Endothelial cell of umbilical vein (primary cell): ENCODE results near the gene MED25. TPM values are rescaled to one million over a fixed set of nuclear protein-coding genes. Genes with fewer than 3 reads are reported as not detected.

Experiments
- BruUV-seq: library from RNA; stranded (reverse); fragments of 400-500 nt; replicated peaks from 2 replicates; lab custom pipeline; 2021; lab: Mats Ljungman, UMichigan
- CTCF ChIA-PET: fragments of 300-600, 350-600 bp; sonication (Branson Sonifier 250); formaldehyde crosslinking; loops from one replicate; lab custom pipeline; 2021; ENCODE audit warnings: antibody characterized with exemption, inconsistent platforms; lab: Charles Lee
- POLR2A ChIA-PET: fragments of 300-600, 350-600 bp; sonication (Branson Sonifier 250); formaldehyde crosslinking; loops from one replicate; lab custom pipeline; 2021; ENCODE audit warnings: antibody characterized with exemption, inconsistent platforms; lab: Charles Lee
- DNase-seq: peaks from one replicate; pipeline ENCODE4 v3.0.0-alpha.2; 2011; ENCODE audit warnings: low read depth, low spot score
- FAIRE-seq: peaks from 2 replicates; lab custom pipeline; 2011; peaks lifted over from hg19 to GRCh38; lab: Jason Lieb, UNC
- H2AFZ ChIP-seq: 2 replicates; pipeline ENCODE4 v1.6.0; 2012; ENCODE audit warnings: low read depth, low read length, control low read depth, inconsistent platforms
- H3K27ac ChIP-seq: 2 replicates; pipeline ENCODE4 v1.5.1; 2011; ENCODE audit warnings: low read depth, mild to moderate bottlenecking, control low read depth, low read length, moderate library complexity; ENCODE audit not compliant: insufficient read depth
- H3K27me3 ChIP-seq, 2 experiments: 2 replicates each; pipeline versions ENCODE4 v1.6.0 to v1.6.1; 2011; ENCODE audit warnings: low read length in 2 of 2, mixed read lengths in 1 of 2; ENCODE audit not compliant: control insufficient read depth in 2 of 2, insufficient read depth in 2 of 2
- H3K36me3 ChIP-seq, 2 experiments: 2 replicates in 1 of 2; 3 replicates in 1 of 2; pipeline ENCODE4 v1.5.1; 2011; ENCODE audit warnings: low read length in 2 of 2, mild to moderate bottlenecking in 1 of 2, moderate library complexity in 1 of 2; ENCODE audit not compliant: control insufficient read depth in 2 of 2, insufficient read depth in 2 of 2; ENCODE audit errors: extremely low read depth in 1 of 2
- H3K4me1 ChIP-seq: 3 replicates; pipeline ENCODE4 v1.5.1; 2011; ENCODE audit warnings: mild to moderate bottlenecking, low read length; ENCODE audit not compliant: control insufficient read depth, insufficient read depth; ENCODE audit errors: extremely low read depth
- H3K4me2 ChIP-seq: 2 replicates; pipeline ENCODE4 v1.6.1; 2011; ENCODE audit warnings: low read length, control low read depth, mixed read lengths; ENCODE audit not compliant: insufficient read depth
- H3K4me3 ChIP-seq, 3 experiments: fragments of 200-600 bp in 1 of 3; sonication (generic), shearing (Covaris generic) in 1 of 3; replicated peaks in 1 of 3; 2 replicates each; pipeline ENCODE4 v1.5.1; 2011 to 2016; ENCODE audit warnings: control low read depth in 3 of 3, low read length in 3 of 3, mild to moderate bottlenecking in 2 of 3, inconsistent platforms in 1 of 3, low read depth in 1 of 3, moderate library complexity in 1 of 3; ENCODE audit not compliant: insufficient read depth in 1 of 3
- H3K79me2 ChIP-seq: 2 replicates; pipeline ENCODE4 v1.6.0; 2012; ENCODE audit warnings: low read length, inconsistent platforms; ENCODE audit not compliant: control insufficient read depth, insufficient read depth
- H3K9ac ChIP-seq: replicated peaks from 2 replicates; pipeline ENCODE3; 2011; ENCODE audit warnings: low read length, control low read depth; ENCODE audit not compliant: insufficient read depth; ENCODE audit errors: extremely low read depth
- H3K9me1 ChIP-seq: replicated peaks from 3 replicates; pipeline ENCODE4 v1.6.0; 2011; ENCODE audit warnings: mild to moderate bottlenecking, low read length; ENCODE audit not compliant: control insufficient read depth, insufficient read depth; ENCODE audit errors: extremely low read depth
- H3K9me3 ChIP-seq: replicated peaks from 2 replicates; pipeline ENCODE4 v1.5.1; 2012; ENCODE audit warnings: low read length, inconsistent platforms; ENCODE audit not compliant: control insufficient read depth, insufficient read depth
- H4K20me1 ChIP-seq: replicated peaks from 2 replicates; pipeline ENCODE3; 2011; ENCODE audit warnings: mild to moderate bottlenecking, low read length; ENCODE audit not compliant: control insufficient read depth, insufficient read depth; ENCODE audit errors: extremely low read depth
- CTCF ChIP-seq, 2 donors: IDR thresholded peaks; 1 replicate in 1 of 2; 2 replicates in 1 of 2; pipeline ENCODE4 v1.5.1; 2011; ENCODE audit warnings: low read length in 2 of 2, mild to moderate bottlenecking in 2 of 2, moderate library complexity in 2 of 2, control low read depth in 1 of 2, inconsistent platforms in 1 of 2, low read depth in 1 of 2; ENCODE audit not compliant: insufficient read depth in 1 of 2; ENCODE audit errors: extremely low read depth in 1 of 2
- EZH2 ChIP-seq: IDR thresholded peaks from 2 replicates; pipeline ENCODE4 v1.6.1; 2012; ENCODE audit warnings: borderline replicate concordance, low read depth, mild to moderate bottlenecking, moderate library complexity, low read length, inconsistent platforms; ENCODE audit not compliant: severe bottlenecking
- FOS ChIP-seq: IDR thresholded peaks from 2 replicates; pipeline ENCODE4 v1.6.1; 2011; ENCODE audit warnings: mild to moderate bottlenecking, low read length, moderate library complexity, borderline replicate concordance; ENCODE audit not compliant: insufficient read depth
- GATA2 ChIP-seq: IDR thresholded peaks from 2 replicates; pipeline ENCODE4 v1.7.0; 2011; ENCODE audit warnings: low read depth, mild to moderate bottlenecking, moderate library complexity, mixed read lengths, low read length; ENCODE audit not compliant: insufficient read length, insufficient read depth
- JUN ChIP-seq: IDR thresholded peaks from 2 replicates; pipeline ENCODE4 v1.6.1; 2011; ENCODE audit warnings: borderline replicate concordance, low read depth; ENCODE audit not compliant: insufficient read length, insufficient read depth
- MAX ChIP-seq: IDR thresholded peaks from 2 replicates; pipeline ENCODE4 v1.6.1; 2011; ENCODE audit not compliant: insufficient read depth, insufficient read length
- MYC ChIP-seq: IDR thresholded peaks from one replicate; pipeline ENCODE4 v1.6.1; 2011; ENCODE audit warnings: mild to moderate bottlenecking, low read depth, low read length
- POLR2A ChIP-seq: IDR thresholded peaks from 2 replicates; pipeline ENCODE4 v1.6.1; 2012; ENCODE audit warnings: low read depth, mild to moderate bottlenecking, control low read depth, low read length
- POLR2AphosphoS5 ChIP-seq: IDR thresholded peaks from 2 replicates; pipeline ENCODE4 v1.6.1; 2012; ENCODE audit warnings: low read depth, mild to moderate bottlenecking, control low read depth, low read length, moderate library complexity; ENCODE audit not compliant: insufficient read depth
- dilution Hi-C: fragments of 300-500 bp; cut with MboI; formaldehyde crosslinking; loops from one replicate; pipeline ENCODE4 v1.15.0; 2019; ENCODE audit warnings: low sequenced_read_pairs; ENCODE audit not compliant: extremely low pct_ligation_motif_present
- intact Hi-C: fragments of 100-400 bp; cut with micrococcal nuclease; formaldehyde crosslinking; loops from one replicate; pipeline ENCODE4 v1.10.0; 2022
- polyA plus RNA-seq, 4 experiments: library from polyadenylated mRNA; depleted of rRNA in 3 of 4; stranded (reverse) in 3 of 4; unstranded in 1 of 4; fragments of >200 nt; gene quantifications; 2 replicates each; pipeline versions ENCODE4 v1.2.1 to v1.2.3, GENCODE V29; 2011 to 2012; ENCODE audit warnings: missing spikeins in 1 of 4
- total RNA-seq: library from RNA; stranded (reverse); gene quantifications from 2 replicates; pipeline ENCODE4 v1.2.3, GENCODE V29; 2021

Gene MED25
- total and polyA plus RNA-seq, 2 donors (not counting 3 experiments of a cell fraction or from before 2014, with no cell fraction given) = 31.7 to 62.9 TPM

GRCh38 chr19:49782515-49782914, 35.6 kb upstream of the MED25 start:
- CTCF ChIA-PET = no interaction called here
- POLR2A ChIA-PET = no interaction called here
- BruUV-seq = no TSS peak

More at GRCh38 chr19:49782515-49782914, 35.6 kb upstream of the MED25 start:
- FAIRE-seq (no peak), DNase-seq (no peak)
- Histone ChIP-seq H3K9me3 (no peaks in the 10 kb centered on the region), H2AFZ (no peak overlapping the region), H3K4me3 (no peak overlapping the region), H3K9me1 (no peaks in the 10 kb centered on the region), H3K36me3 (peaks cover 0 to 9% of the 10 kb centered on the region in 2 experiments), H3K9ac (no peak overlapping the region), H3K4me1 (no peaks in the 10 kb centered on the region), H4K20me1 (no peaks in the 10 kb centered on the region), H3K4me2 (no peak overlapping the region), H3K27ac (no peak overlapping the region), H3K79me2 (no peaks in the 10 kb centered on the region), H3K27me3 (no peaks in the 10 kb centered on the region)
- intact Hi-C loops = no loop called here
- no peak for TF ChIP-seq JUN
- TF ChIP-seq EZH2 = no peak
- no peak for TF ChIP-seq FOS
- TF ChIP-seq POLR2A = no peak
- no peak for TF ChIP-seq MYC
- no peak for TF ChIP-seq POLR2AphosphoS5
- TF ChIP-seq CTCF (IDR thresholded peaks at IDR 0.05; ENCODE audit: extremely low read depth in 1 of 2, insufficient read depth in 1 of 2, low read depth in 1 of 2, low read length in 2 of 2) = no peak
- TF ChIP-seq MAX = no peak
- no peak for TF ChIP-seq GATA2
- dilution Hi-C loops = no loop called here
